Keratinocyte (primary cell): ENCODE measurements around the gene ACTMAP.

Experiments
- CTCF ChIP-seq, 3 experiments: IDR thresholded peaks in 1 of 3; conservative IDR thresholded peaks in 1 of 3; optimal IDR thresholded peaks in 1 of 3; 2 replicates in 2 of 3; 3 replicates in 1 of 3; pipeline versions ENCODE3 to v1.5.1; 2011; ENCODE audit warnings: low read length in 3 of 3, mild to moderate bottlenecking in 3 of 3, moderate library complexity in 2 of 3, control low read depth in 1 of 3, inconsistent platforms in 1 of 3; ENCODE audit not compliant: insufficient read depth in 2 of 3; ENCODE audit errors: extremely low read depth in 1 of 3
- EZH2 ChIP-seq: IDR thresholded peaks from one replicate; pipeline ENCODE4 v1.6.1; 2012; ENCODE audit warnings: inconsistent platforms, mild to moderate bottlenecking, low read length, moderate library complexity

GRCh38 chr19:40737102-40737644 lies 13.1 kb downstream of the ACTMAP start:
- TF ChIP-seq EZH2: no peak
- TF ChIP-seq CTCF (optimal IDR thresholded peaks at IDR 0.05 in 1 of 3, IDR thresholded peaks at IDR 0.05 in 1 of 3, conservative IDR thresholded peaks at IDR 0.05 in 1 of 3; ENCODE audit: extremely low read depth in 1 of 3, insufficient read depth in 2 of 3, low read length in 3 of 3): no peak
